ENCODE data around the gene TBC1D8B.

- TF ChIP-seq FOSL1 (IDR thresholded peaks at IDR 0.05; ENCODE audit: low read depth): no peak
- no peak for TF ChIP-seq RAD21 (IDR thresholded peaks at IDR 0.05; ENCODE audit: low read depth)
- TF ChIP-seq EZH2phosphoT487 (IDR thresholded peaks at IDR 0.05; ENCODE audit: borderline replicate concordance): no peak
- TF ChIP-seq CTCF (IDR thresholded peaks at IDR 0.05 in 2 of 3, conservative IDR thresholded peaks at IDR 0.05 in 1 of 3; ENCODE audit: borderline replicate concordance in 1 of 3, insufficient read depth in 1 of 3, low read depth in 2 of 3, low read length in 2 of 3): no peak
- TF ChIP-seq EZH2 (IDR thresholded peaks at IDR 0.05): no peak
- TF ChIP-seq REST (IDR thresholded peaks at IDR 0.05; ENCODE audit: low read depth): no peak
- TF ChIP-seq POLR2AphosphoS5 (IDR thresholded peaks at IDR 0.05; ENCODE audit: low read depth, low read length): no peak
- TF ChIP-seq ZBTB33 (IDR thresholded peaks at IDR 0.05; ENCODE audit: extremely low read depth, insufficient replicate concordance, low read length): no peak
- TF ChIP-seq MAX (IDR thresholded peaks at IDR 0.05): no peak
- no peak for TF ChIP-seq JUND (IDR thresholded peaks at IDR 0.05)
- TF ChIP-seq POLR2A (IDR thresholded peaks at IDR 0.05; ENCODE audit: borderline replicate concordance, extremely low read depth, insufficient read depth, insufficient read length): no peak
- TF ChIP-seq TCF7L2 (IDR thresholded peaks at IDR 0.05; ENCODE audit: borderline replicate concordance, extremely low read depth, insufficient read depth, insufficient read length): no peak
- TF ChIP-seq SRF (IDR thresholded peaks at IDR 0.05; ENCODE audit: low read depth): no peak
- no peak for TF ChIP-seq ZNF274 (IDR thresholded peaks at IDR 0.05; ENCODE audit: low read depth, low read length)
These were observed 72.7 kb downstream of the TBC1D8B start for GRCh38 chrX:106875151-106875550.

Data from HCT116 (cell line).